DMS114 treated with DMSO at 0.1 percent for 48 hours (cell line): Measurements from ENCODE around the gene NFATC2IP.
"Not testable (repeated sequence)": the region's sequence is repeated elsewhere in the genome, so short reads cannot be mapped to it uniquely, and the experiment has no call there.

Experiments used
- DNase-seq: peaks from one replicate; lab custom pipeline; 2025; ENCODE audit not compliant: unreplicated experiment; lab: John Stamatoyannopoulos, UW

The NFATC2IP gene

DNA sequence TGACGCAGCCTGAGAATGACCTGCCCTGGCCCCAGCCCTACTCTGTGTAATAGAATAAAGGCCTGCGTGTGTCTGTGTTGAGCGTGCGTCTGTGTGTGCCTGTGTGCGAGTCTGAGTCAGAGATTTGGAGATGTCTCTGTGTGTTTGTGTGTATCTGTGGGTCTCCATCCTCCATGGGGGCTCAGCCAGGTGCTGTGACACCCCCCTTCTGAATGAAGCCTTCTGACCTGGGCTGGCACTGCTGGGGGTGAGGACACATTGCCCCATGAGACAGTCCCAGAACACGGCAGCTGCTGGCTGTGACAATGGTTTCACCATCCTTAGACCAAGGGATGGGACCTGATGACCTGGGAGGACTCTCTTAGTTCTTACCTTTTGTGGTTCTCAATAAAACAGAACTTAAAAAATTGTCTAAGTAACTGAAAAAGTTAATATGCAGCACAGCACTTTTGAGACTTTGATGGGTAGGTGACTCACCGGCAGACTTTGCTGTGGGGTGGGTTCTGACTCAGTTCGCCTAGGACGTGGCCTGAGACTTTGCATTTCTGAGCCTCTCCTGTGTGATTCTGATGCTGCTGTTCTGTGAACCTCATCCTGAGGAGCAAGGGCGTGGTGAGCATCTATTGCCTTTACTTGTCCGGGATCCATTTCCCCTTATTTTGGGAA lies 39.8 kb downstream of the NFATC2IP start:
- DNase-seq, result no peak

DNA sequence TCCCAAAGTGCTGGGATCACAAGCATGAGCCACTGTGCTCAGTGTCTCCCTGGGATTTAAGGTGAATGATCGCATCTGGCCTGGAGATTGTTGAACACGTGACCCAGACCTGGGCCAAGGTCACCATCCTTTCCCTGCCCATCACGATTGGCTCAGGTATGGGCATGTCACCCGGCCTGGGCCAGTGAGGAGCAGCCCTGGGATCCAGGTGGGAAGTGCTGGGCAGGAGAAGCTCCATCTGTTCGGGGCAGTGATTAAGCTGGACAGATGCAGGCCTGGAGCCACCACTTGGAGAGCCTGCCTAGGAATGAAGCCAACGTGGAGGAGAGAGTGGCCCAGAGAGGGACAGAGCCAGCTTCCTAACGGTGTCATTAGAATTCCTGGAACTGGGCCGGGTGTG lies 41.0 kb downstream of the NFATC2IP start:
- no peak for DNase-seq

DNA sequence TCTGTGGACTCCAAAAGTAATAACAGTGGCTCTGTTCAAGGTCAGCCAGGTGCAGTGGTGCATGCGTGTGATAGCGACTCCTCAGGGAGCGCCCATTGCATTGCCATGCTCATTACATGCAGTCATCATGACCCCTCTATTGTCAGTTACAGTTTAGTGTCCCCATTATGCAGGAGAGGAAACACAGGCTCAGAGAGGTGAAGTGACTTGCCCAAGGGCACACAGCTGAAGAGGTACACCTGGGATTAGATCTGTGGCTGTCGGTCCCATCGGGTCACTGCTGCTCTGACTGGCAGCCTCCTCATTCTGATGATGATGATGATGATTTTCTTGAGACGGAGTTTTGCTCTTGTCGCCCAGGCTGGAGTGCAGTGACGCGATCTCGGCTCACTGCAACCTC lies 41.8 kb downstream of the NFATC2IP start:
- no peak for DNase-seq

DNA sequence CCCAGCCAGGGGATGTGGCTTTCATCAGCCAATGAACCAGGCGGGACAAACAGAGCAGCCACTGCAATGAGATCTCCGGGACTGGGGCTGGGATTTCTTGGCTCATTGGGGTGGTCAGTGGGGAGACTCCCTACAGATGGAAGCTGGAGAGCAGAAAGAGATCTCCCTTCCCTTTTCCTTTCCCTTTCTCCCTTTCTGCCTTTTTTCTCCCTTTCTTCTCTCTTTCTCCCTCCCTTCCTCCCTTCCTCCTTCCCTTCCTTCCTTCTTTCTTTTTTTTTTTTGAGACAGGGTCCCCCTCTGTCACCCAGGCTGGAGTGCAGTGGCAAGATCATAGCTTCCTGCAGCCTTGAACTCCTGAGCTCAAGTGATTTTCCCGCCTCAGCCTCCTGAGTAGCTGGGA lies 48.1 kb downstream of the NFATC2IP start:
- no peak for DNase-seq

DNA sequence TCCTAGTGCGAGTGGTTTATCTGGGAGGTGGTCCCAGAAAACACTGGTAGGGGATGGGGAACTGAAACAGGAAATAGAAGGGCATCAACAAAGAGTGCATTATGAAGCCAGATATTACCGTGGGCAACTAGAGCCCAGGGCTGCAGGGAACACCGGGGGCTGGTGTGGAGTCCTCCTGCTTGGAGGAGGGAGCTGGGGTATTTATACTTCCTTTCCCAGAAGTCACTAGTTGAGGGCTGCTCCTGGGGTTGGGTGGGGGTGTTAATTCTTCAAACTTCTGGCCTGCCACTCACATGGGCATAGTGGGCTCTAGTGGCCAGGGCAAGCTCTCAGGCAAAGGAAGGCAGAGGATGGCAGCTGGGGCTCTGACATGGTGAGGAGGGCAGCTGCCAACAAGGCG lies 48.8 kb downstream of the NFATC2IP start:
- no peak for DNase-seq

DNA sequence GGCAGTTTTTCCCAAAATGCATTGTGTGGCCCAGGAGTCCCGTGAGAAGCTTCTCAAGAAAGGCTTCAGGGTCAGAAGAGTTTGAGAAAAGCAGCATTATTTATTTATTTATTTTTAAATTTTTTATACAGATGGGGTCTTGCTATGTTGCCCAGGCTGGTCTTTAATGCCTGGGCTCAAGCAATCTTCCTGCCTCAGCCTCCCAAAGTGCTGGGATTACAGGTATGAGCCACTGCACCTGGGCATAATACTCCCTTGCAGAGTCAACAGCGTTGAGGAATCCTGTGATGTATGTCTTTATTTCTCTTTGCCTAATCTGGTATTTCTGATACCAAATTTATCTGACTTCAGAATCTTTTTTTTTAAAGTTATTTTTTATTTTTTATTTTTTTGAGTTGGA lies 49.3 kb downstream of the NFATC2IP start:
- no peak for DNase-seq

DNA sequence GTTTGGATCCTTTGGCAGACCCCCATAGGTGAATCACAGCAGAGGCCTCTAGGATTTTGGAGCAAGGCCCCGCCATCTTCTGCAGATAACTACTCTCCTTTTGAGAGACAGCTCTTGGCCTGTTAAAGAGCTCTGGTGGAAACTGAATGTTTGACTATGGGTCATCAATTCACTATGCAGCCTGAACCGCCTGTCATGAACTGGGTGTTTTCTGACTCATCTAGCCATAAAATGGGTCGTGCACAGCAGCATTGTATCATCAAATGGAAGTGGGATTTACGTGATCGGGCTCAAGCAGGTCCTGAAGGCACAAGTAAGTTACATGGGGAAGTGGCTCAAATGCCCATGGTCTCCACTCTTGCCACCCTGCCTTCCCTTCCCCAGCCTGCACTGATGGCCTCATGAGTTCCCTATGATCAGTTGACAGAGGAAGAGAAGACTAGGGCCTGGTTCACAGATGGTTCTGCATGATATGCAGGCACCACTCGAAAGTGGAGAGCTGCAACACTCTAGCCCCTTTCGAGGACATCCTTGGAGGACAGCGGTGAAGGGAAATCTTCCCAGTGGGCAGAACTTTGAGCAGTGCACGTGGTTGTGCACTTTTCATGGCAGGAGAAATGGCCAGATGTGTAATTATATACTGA lies 53.9 kb downstream of the NFATC2IP start:
- not testable (repeated sequence) for DNase-seq

DNA sequence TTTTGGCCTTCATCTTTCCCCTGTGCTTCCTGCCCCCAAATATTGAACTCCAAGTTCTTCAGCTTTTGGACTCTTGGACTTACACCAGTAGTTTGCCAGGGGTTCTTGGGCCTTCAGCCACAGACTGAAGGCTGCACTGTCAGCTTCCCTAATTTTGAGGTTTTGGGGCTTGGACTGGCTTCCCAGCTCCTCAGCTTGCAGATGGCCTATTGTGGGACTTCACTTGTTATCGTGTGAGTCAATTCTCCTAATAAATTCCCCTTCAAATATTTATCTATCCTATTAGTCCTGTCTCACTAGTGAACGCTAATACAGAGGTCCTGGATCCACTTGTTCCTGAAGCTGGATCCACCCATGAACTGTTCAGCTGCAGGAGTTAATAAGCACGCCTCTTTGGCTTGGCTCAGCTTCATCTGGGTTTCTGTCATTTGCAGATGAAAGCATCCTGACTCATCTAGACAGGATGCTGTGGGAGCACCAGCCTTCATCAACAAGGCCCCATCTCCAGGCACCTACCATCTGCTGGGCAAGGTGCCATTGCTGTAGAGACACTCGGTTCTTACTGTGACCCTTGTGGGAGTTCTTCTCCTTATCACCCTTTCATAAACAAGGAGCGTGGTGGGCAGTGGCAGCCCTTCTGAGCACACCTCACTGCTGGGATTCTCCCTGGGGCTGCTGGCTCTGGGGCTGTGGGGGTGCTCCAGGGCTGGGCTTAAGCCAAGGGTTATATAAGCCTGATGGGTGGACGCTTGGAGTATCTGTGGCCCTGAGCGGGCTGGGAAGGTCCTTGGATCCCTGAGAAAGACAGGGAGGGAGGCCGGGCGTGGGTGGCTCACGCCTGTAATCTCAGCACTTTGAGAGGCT lies 57.2 kb downstream of the NFATC2IP start:
- no peak for DNase-seq

DNA sequence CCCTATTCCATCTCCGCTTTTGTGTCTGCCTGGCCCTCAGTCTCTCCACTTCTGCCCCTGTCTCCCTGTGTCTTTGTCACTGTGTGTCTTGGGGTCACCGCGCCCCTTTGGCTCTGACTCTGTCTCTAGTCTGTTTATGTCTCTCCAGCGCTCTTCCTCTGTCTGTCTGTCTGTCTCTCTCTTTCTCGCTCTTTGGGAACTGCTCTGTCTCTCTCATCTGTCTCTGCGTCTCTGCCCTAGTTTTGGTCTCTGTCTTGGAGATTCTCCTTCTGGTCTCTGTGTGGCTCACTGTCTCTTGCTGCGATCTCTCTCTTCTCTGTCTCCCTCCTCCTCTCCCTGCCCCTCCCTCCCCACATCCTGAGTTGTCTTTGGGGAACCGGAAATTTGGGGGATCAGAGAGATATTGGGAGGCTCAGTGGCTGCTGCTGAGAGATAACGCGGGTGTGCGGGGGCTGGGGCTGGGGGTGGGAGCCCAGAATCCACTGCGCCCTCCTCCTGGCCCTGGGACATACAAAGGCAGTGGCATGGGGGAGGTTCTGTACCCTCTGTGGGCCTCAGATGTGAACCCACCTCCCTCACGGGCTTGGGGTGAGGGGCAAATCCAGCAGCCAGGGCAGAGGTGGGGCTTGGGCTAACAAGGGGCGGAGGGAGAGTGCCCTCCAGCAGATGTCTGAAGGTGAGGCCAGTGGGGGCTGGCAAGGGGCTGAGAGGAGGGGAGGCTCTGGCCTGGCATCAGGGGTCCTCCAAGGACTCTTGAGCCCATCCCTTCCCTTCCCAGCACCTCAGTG lies 58.5 kb downstream of the NFATC2IP start:
- DNase-seq, result no peak

DNA sequence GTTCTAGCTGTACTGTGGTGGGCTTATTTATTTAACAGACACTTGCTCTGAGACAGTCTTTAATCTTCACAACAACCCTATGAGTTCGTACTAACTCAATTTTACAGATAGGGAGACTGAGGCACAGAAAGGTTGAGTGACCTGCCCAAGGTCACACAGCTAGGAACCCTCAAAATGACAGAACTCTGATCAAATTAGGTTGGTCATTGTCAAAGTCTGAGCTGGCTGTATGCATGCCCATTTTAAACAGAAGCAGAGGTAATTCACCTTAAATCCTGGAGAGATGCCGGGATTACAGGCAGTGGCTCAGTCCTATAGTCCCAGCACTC lies 59.1 kb downstream of the NFATC2IP start:
- DNase-seq, result no peak

DNA sequence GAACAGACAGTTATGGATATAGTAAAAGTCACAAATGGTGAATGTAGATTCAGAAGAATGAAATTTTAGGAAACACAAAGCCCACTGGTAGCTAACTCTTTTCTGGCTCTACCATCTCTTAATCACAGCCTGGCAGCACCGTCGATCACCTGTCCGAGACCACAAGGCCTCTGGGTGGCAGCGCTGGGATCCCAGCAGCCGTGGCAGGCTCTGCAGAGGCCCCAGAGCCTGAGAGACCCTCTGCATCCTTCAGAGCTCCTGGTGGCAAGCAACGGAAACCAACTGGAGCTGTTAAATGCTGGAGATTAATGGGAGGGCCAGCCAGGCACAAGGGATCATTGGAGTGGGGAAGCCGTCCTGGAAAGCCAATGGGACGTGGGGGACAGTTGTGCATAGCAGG lies 60.4 kb downstream of the NFATC2IP start:
- DNase-seq, result no peak

DNA sequence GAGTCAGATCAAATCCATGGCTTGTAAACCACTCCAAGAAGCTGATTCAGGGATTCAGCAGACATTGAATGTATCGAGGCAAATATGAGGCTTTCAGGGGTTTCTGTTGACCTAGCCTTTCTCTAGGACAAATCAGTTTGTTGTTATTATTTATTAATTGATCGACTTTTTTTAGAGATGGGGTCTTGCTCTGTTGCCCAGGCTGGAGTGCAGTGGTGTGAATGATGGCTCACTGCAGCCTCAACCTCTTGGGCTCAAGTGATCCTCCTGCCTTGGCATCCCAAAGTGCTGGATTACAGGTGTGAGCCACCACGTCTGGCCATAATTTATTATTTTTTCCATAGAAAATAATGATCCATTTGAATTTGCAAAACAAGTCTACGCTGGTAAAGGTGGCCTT lies 61.1 kb downstream of the NFATC2IP start:
- DNase-seq, result no peak

DNA sequence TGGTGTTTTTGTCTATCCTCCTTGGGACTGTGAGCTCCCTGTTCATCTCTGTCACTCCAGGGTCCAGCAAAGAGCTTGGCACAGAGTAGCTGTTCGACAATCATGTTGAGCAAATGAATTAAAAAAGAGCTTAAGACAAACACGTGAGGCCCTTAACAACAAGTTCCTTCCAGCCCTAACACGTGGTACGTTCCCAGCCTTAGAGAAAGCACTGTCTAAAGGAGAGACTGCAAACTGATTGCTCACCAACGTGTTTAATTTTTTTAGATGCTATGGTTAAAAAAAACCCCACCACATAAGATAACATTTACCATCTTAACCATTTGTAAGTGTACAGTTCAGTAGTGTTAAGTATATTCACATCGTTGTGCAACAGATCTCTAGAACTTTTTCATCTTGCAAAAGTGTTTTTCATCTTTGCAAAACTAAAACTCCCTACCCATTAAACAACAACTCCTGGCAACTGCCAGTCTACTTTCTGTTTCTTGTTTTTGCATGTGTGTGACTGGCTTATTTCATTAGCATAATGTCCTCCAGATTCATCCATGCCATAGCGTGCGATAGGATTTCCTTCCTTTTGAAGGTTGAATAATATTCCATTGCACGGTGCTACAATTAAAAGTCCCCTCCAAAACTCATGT lies 62.3 kb downstream of the NFATC2IP start:
- DNase-seq, result no peak

DNA sequence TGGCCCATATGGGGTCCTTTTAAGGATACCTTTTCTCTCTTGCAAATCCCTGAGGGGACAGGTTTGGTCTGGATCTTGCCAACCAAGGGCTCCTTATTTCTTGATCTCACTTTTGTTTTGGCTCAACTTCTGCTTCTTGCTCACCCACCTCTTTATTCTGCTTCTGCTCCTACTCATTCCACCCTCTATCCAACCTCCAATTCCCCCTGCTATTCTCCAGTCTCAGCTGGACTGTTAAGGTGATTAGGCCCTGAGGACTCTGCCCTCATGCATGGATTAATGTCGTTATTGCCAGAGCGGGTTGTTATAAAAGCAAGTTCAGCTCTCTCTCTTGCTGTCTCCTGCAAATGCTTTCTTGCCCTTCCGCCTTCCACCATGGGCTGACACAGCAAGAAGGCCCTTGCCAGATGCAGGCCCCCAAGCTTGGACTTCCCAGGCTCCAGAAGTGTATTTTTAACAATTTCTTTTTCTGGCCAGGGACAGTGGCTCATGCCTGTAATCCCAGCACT lies 63.9 kb downstream of the NFATC2IP start:
- no peak for DNase-seq
